GM21515 (cell line): ENCODE results near the gene TPSD1.
"Not testable (repeated sequence)": the region's sequence is repeated elsewhere in the genome, so short reads cannot be mapped to it uniquely, and the experiment has no call there.

Source experiments
- ATAC-seq: cut with Tn5 transposase; IDR thresholded peaks from one replicate; pipeline ENCODE4 v1.9.1; 2021; ENCODE audit not compliant: unreplicated experiment

TPSD1 gene

DNA sequence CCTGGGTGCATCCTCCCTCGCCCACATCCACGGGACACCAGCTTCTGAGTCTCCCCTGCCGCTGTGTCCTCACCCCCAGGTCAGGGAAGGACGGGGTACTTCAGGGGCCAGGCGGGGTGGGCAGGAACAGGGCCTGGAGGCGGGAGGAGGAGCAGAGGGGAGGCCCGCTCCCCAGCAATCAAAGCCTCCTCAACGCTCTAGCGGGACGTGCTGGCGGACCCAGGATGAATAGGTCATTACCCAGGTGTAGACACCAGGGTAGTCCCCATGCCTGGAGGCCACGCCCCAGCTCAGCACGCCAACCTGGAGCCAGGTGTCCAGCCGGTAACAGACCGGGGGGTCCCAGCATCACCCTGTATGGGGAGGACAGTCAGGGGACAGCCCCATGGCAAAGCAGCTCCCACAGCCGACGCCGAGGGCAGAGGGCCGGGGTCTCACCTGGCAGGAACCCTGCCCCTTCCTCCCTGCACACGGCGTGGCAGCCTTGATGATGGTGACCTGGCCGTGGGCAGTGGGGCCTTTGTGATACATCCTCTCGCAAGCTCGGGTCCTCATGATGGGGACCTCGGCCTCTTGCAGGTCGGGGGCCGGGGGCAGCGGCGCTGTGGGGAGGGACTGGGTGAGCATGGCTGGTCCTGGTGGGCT lies 24.2 kb downstream of the TPSD1 start:
- no peak for ATAC-seq

DNA sequence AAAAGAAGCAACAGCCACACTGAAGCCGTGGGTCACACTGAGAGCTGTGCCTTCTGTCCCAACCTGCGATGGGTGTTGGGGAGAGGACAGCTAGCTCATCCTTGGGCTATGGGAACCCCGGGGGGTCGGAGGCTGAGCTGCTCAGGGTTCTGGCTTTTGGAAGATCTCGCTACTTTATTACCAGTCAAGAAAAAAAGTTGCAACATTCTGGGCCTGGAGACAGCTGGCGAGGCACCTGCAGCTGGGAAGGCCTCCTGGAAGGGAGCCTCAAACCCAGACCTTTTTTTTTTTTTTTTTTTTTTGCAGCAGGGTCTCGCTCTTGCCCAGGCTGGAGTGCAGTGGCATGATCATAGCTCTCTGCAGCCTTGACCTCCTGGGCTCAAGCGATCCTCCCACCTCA lies 24.9 kb downstream of the TPSD1 start:
- no peak for ATAC-seq

DNA sequence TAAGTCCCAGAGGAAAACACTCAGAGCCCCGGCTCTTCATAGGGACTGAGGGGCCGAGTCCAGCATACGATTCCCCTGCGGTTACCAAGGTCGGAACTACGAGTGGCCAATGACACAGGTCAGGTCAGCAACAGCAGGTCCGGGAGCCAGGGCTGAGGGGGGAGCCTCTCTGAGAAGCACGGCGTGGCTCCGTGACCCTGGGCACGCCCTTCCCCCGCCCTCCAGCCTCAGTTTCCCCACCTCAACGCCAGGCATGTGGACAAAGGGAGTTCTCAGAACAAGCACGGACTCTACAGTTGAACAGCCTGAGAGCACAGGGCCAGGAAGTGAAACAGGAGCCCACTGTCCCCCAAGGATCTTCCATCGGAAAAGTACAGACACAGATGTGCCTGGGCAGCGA lies 25.6 kb downstream of the TPSD1 start:
- no peak for ATAC-seq

DNA sequence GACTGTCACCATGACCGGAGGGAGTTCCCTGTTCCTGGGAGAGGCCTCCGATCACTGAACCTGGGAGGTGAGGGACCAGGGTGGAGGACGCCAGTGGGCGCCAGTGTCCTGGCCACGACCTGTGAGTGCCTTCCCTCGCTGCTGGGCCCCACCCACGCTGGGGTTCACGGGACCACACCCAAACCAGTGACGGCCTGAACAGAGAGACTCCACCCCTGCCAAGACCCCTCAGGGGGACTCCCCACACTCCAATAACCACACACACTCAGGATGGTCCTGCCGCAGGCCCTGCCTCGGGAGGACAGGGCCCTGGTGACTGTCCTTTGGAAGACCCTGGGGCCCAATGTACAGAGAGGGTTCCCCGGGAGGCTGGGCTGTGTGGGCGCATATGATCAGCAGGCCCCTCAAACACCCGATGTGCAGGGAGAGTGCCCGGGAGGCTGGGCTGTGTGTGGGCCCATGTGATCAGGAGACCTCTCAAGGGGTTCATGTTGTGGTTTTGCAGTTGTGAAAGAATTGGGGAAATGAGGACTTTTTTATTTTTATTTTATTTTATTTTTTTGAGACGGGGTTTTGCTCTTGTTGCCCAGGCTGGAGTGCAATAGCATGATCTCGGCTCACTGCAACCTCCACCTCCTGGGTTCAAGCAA lies 26.6 kb downstream of the TPSD1 start:
- ATAC-seq = no peak

DNA sequence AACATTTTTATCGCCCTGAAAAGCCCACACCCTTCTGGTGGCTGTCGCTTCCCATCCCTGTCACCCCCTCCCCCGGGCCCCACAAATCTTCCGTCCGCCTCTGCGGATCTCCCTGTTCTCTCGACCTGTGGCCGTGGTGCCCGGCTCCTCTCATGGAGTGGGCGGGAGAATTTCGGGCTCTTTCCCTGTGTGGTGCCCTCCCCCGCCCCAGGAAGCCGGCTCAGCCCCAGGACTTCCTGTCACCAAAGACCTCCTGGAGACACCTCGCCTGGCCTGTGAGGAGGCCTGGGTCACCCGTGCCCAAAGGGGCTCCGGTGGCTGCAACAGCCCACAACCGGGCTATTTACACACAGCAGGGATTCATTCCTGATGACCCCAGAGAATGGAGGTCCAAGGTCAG lies 27.4 kb downstream of the TPSD1 start:
- no peak for ATAC-seq

DNA sequence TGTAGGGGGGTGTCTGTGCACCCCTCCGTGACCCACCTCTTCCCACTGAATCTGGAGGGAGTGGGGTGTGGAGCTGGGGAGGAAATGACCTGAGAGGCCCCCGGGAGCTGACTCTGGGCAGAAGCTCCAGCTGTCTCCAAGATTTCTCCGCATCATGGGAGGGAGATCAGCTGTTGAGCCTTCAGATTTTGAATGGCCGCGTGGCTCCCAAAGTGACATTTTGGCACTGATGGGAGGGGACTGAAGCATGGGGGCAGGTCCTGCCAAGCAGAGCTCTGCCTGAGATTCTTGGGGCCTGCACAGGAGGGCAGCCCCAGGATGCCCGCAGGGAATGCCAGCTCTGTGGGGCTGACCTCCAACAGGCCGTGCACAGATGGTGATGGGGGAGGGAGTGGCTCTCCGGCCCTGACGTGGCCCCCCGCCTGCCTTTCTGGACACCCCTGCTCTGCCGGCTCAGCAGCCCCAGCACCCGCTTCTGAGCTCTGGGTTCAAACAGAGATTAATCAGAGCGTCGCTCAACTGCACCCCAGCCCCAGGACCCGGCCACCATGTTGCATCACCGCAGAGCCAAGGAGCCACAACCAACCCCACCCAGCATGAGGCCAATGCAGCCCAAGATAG lies 28.2 kb downstream of the TPSD1 start:
- ATAC-seq = no peak

DNA sequence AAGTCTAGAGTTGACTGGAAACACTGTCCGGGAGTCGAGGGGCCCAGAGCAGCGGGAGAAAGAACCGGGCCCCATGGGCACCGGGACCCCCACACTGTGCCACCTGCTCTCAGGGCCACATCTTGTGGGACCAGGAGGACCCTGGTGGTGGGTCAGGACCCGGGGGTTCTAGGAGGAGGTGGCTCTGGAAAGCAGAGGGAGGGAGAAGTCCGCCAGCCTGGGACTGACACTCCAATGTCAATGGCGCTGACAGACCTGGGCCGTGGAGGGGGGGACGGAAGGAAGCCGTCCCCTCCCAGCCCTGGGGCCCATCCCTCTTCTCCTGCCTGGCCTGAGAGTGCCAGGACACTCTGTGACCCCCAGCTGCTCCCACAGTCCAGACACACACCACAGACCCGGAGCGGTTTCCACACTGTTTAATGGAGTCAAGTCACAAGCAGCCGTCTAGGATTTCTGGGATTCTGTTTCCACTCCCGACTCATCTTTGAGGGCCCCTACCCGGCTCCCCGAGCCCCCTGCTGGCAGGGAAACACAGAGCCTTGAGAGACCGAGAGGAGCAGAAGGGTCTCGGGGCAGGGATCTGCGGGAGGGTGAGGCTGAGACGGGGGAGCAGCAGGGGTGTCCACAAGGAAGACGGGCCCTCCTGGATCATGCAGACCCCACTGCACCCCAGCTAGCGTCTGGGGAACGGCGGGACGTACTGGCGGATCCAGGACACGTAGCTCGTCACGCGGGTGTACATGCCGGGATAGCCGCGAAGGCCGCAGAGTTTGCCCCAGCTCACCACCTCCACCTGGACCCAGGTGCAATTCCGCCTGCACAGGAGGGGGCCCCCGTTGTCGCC lies 30.0 kb downstream of the TPSD1 start:
- ATAC-seq = no peak

DNA sequence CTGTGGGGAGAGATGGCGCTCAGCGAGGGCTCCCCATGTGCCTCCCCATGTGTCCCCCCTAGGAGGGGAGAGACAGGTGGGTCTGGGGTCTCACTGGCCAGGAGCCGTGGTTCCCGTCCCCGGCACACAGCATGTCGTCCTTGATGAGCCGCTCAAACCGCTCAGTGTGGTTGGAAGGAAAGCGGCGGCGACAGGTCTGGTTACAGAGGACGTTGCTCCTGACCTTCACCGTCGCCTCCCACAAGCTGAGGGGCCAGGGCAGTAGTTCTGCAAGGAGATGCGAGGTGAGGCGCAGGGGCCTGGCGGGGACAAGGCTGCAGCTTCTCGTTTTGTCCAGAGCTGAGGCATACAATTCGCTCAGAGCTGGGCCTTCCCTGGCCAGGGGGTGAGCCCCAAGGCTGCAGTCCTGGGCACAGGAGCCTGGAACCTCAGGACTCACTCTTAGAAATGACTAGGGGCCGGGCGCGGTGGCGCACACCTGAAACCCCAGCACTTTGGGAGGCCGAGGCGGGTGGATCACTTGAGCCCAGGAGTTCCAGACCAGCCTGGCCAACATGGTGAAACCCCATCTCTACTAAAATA lies 30.7 kb downstream of the TPSD1 start:
- ATAC-seq = no peak

DNA sequence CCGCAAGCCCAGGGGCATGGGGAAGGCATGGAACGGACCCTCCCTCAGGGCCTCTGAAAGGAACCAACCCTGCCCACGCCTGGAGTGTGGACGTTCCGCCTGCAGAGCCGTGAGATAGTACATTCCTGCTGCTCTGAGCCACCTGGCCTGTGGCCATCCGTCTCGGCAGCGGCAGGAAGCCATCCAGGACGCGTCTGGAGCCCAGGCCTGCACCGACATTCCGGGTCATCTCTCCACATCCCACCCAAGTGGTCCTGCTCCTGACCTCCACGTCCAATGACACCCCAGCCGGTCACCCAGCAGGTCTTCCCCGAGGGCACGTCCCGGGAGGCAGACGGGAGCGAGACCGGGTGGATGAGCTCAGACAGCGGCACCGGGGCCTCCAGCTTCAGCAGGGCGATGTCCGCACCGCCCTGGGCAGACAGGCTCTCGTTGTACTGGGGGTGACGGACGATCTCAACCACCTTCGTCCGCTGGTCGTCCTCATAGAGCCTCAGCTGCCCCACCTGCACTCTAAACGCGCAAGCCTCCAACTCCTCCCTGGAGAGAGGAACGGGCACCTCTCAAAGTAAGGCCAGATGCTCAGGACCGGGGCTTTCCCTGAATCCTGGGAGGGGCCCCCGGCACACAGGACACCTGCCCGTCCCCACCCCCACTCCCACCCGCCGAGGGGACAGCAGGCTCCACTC lies 32.3 kb downstream of the TPSD1 start:
- no peak for ATAC-seq

DNA sequence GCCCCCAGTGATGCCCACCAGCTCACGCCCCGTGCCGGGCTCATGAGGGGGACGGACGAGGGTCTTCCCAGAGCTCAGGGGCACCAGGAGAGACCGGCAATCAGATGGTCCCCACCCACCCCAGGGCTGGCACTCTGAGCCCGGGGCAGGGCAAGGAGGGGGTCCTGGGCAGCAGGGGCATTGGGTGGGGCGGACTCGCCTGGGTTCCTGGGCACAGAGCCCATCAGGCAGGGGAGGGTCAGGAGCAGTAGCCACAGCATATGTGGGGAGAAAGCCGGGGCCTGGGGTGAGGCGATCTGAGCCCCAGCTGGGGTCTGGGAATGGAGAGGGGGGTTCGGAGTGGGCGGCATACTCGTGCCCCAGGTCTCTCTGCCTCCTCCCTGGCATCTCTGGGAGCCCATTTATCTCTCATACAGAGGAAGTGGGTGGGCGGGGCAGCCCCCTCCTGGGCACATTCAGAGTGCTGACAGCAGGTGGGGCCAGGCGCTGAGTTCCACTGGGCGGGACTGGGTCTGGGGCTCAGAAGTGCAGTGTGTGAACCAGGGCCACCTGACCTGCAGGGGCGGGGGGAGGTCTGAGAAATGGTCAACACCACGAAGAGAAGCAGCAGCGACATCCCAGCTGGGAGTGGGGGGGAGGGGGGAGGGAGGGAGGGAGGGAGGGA lies 33.1 kb downstream of the TPSD1 start:
- ATAC-seq = no peak

DNA sequence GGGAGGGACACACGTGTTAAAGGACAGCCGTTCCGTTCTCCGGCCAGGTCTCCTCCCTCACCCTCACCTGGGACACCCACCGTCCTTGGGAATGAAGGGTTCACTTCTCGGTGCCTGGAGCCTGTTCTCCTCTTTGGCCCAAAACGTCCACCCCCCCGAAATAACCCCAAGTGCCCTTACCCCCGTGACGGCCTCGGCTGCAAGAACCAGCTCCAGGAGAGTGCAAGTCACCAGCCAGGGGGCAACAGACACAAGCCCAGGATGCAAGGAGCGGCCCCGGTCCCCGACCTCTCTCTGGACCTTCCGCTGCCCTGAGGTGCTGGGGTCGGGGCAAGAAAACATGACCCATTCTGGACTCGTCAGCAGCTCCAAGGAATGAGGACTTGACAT lies 33.6 kb downstream of the TPSD1 start:
- ATAC-seq = no peak

DNA sequence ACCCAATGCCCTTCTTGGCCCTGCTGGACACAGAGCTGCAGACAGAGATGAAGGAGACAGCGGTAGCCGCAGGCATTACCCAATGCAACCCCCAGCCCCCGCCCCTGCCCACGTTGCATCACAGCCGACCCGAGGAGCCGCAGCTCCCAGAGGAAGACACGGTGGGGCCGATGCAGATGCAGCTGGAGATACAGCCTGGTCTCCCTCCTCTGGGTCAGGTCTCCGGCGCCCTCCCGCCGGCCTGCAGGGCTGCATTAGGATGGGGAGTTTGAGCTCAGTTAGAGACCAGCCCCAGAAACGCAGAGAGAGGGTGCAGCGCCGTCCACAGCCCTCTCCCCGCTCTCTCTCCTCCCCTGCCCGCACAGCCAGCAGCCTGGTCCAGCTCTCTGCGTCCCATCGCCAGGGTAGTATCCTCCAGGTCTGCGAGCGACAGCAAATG lies 34.2 kb downstream of the TPSD1 start:
- no peak for ATAC-seq

DNA sequence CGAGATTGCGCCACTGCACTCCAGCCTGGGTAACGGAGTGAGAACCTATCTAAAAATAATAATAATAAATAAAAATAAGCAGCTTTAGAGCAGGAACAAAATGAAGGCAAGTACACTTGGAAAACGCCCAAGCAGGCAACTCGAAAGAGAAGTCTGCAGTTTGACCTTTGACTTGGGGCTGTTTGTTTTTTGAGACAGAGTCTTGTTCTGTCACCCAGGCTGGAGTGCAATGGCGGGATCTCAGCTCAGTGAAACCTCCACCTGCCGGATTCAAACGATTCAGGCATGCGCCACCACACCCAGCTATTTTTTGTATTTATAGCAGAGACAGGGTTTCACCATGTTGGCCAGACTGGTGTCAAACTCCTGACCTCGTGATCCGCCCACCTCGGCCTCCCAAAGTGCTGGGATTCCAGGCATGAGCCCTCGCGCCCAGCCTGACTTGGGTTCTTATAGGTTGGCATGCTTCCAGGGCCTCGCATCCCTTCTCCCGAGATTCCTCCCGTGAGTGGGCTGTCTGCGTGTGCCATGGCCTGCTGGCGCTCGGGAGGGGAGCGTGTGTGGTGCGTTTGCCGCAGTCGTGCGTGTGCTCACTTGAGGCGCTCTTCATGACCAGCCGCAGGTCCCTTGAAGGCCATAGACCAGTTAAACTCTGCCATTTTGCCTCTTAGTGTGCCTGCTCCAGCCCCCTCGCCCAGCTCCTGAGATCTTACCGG lies 35.1 kb downstream of the TPSD1 start:
- ATAC-seq = no peak

DNA sequence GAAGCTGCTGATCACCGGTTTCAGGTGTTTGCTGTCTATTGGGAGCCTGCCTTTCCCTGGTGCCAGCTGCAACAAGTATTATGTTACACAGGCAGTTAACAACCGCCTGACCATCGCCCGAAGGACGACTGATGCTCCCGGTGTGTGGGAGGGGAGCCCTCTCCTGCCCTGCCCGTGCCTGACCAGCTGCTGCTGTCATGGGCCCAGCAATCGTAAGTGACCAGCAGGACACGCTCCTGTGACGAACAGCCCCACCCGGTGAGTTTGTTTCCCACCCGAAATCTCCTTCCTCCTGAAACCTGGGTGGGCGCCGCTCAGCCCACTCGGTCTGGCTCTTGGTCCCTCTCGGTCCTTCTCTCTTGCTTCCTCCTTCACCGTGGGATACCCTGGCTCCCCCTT lies 35.7 kb downstream of the TPSD1 start:
- no peak for ATAC-seq

DNA sequence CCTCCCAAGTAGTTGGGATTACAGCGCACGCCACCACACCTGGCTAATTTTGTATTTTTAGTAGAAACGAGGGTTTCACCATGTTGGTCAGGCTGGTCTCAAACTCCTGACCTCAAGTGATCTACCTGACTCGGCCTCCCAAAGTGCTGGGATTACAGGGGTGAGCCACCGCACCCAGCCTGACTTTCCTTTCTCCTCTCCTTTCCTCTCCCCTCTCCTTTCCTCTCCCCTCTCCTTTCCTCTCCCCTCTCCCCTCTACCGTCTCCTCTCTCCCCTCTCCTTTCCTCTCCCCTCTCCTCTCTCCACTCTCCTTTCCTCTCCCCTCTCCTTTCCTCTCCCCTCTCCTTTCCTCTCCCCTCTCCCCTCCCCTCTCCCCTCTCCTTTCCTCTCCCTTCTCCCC lies 36.3 kb downstream of the TPSD1 start:
- ATAC-seq = not testable (repeated sequence)

DNA sequence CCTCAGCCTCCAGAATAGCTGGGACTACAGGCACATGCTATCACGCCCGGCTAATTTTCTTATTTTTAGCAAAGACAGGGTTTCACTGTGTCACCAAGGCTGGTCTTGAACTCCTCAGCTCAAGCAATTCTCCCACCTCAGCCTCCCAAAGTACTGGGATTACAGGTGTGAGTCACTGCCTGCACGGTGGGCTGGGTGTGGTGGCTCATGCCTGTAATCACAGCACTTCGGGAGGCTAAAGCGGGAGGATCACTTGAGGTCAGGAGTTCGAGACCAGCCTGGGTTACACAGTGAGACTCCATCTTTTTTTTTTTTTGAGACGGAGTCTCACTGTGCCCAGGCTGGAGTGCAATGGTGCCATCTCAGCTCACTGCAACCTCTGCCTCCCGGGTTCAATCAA lies 36.9 kb downstream of the TPSD1 start:
- ATAC-seq = not testable (repeated sequence)

DNA sequence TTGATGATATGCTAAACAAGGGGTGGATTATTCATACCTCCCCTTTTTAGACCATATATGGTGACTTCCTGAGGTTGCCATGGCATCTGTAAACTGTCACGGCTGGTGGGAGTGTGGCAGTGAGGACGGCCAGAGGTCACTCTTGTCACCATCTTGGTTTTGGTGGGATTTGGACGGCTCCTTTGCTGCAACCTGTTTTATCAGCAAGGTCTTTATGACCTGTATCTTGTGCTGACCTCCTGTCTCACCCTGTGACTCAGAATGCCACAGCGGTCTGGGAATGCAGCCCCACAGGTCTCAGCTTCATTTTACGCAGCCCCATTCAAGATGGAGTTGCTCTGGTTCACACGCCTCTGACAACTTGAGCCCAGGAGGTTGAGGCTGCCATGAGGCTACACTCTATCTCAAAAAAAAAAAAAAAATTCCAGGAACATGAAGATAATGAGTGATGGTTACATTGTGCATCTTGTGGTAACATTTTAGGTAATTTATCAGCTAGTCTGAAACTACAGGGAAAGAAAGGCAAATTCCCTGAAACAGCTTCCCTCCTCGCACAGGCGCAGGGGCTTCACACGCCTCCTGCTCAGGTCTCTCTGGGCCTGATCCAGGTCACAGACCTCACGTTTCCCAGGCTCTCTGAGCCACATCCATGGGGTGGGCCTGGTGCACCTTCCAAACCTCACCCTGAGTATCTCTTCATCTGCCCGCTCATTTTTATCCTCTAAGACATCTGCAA lies 38.2 kb downstream of the TPSD1 start:
- ATAC-seq = no peak

DNA sequence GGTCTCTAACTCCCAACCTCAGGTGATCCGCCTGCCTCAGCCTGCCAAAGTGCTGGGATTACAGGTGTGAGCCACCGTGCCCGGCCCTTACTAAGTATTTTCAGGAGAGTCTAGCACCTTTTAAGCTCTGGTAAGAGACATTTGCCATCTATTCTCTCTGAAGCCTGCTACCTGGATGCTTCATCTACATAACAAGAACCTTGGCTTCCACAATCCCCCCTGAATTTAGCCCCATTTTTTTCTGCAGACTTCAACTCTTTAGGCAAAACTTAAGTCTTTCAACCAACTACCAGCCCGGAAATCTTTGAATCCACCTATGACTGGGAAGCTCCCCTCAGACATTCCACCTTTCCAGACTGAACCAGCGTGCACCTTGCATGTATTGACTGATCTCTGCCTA lies 39.6 kb downstream of the TPSD1 start:
- no peak for ATAC-seq

DNA sequence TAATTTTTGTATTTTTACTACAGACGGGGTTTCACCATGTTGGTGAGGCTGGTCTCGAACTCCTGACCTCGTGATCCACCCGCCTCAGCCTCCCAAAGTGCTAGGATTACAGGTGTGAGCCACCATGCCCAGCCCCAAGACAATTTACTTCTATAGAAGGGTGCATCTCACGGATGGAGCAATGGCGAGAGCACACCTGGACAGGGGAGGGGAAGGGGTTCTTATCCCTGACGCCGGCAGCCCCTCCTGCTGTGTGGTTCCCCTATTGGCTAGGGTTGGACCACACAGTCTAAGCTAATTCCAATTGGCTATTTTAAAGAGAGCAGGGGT lies 40.8 kb downstream of the TPSD1 start:
- ATAC-seq = not testable (repeated sequence)
